ENCODE data around the gene ST14.

DNA sequence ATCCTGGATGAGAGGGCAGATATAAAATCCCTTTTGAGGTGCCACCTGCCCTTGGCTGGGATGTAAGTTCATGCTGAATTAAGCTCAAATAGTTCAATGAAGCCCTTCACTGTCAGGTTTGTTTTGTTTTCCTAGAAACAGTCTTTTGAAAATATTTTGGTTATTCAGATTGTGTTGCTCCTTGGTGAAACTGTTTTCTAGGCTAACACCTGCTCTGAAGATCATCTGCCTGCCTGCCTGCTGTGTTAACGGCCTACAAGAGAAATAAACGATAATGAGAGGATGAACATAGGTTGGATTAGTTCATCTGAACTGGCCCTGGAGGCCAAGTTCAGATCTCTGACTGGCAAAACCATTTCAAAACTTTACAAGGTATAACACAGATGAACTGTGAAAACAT lies 87.7 kb downstream of the ST14 start:
- TF ChIP-seq, protein P1, sequence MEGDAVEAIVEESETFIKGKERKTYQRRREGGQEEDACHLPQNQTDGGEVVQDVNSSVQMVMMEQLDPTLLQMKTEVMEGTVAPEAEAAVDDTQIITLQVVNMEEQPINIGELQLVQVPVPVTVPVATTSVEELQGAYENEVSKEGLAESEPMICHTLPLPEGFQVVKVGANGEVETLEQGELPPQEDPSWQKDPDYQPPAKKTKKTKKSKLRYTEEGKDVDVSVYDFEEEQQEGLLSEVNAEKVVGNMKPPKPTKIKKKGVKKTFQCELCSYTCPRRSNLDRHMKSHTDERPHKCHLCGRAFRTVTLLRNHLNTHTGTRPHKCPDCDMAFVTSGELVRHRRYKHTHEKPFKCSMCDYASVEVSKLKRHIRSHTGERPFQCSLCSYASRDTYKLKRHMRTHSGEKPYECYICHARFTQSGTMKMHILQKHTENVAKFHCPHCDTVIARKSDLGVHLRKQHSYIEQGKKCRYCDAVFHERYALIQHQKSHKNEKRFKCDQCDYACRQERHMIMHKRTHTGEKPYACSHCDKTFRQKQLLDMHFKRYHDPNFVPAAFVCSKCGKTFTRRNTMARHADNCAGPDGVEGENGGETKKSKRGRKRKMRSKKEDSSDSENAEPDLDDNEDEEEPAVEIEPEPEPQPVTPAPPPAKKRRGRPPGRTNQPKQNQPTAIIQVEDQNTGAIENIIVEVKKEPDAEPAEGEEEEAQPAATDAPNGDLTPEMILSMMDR (IDR thresholded peaks at IDR 0.05): no peak
- TF ChIP-seq POLR2A (IDR thresholded peaks at IDR 0.05): no peak
